Heart left ventricle (tissue), 16 donors: Measurements from ENCODE around the gene NXPE3. TPM values are rescaled to one million over a fixed set of nuclear protein-coding genes. Genes with fewer than 3 reads are reported as not detected.
"Not testable (repeated sequence)": the region's sequence is repeated elsewhere in the genome, so short reads cannot be mapped to it uniquely, and the experiment has no call there.

Experiments used
- ATAC-seq, 4 donors: fragments of 200-7000 bp; cut with Tn5 transposase; one replicate each; pipeline ENCODE4 v1.9.1; 2020 to 2022; ENCODE audit warnings: moderate library complexity in 4 of 4, mild to moderate bottlenecking in 3 of 4, moderate number of reproducible peaks in 1 of 4
- DNase-seq, 5 donors: peaks; one replicate each; pipeline ENCODE4 v3.0.0-alpha.2; 2020
- H3K27ac ChIP-seq, 12 donors: fragments of 200-600 bp; sonication (generic) in 4 of 12; one replicate each; pipeline versions ENCODE4 v1.5.0 to v1.8.0; 2016 to 2022; ENCODE audit warnings: mild to moderate bottlenecking in 2 of 12
- H3K27me3 ChIP-seq, 9 donors: fragments of 200-600 bp; sonication (generic) in 2 of 9; one replicate each; pipeline versions ENCODE4 v1.5.1 to v1.8.0; 2016 to 2022; ENCODE audit warnings: mild to moderate bottlenecking in 3 of 9
- H3K36me3 ChIP-seq, 9 donors: fragments of 200-600 bp; sonication (generic) in 2 of 9; one replicate each; pipeline versions ENCODE4 v1.5.0 to v1.8.0; 2018 to 2022; ENCODE audit warnings: mild to moderate bottlenecking in 2 of 9
- H3K4me1 ChIP-seq, 12 donors: fragments of 200-600 bp; sonication (generic) in 4 of 12; one replicate each; pipeline versions ENCODE4 v1.5.0 to v1.8.0; 2016 to 2022; ENCODE audit warnings: mild to moderate bottlenecking in 3 of 12
- H3K4me3 ChIP-seq, 12 donors: fragments of 200-600 bp; sonication (generic) in 4 of 12; one replicate each; pipeline versions ENCODE4 v1.5.0 to v1.8.0; 2017 to 2022; ENCODE audit warnings: mild to moderate bottlenecking in 9 of 12, moderate library complexity in 4 of 12
- H3K9me3 ChIP-seq, 12 donors: fragments of 200-600 bp; sonication (generic) in 4 of 12; one replicate each; pipeline versions ENCODE4 v1.5.0 to v1.8.0; 2016 to 2022; ENCODE audit warnings: mild to moderate bottlenecking in 1 of 12
- CTCF ChIP-seq, 12 donors: fragments of 200-600 bp; sonication (generic) in 4 of 12; IDR thresholded peaks; one replicate each; pipeline versions ENCODE4 v1.5.0 to v1.8.0; 2018 to 2022; ENCODE audit warnings: antibody characterized with exemption in 12 of 12, mild to moderate bottlenecking in 5 of 12
- POLR2A ChIP-seq, 2 donors: fragments of 450-650 bp; IDR thresholded peaks; one replicate each; pipeline ENCODE4 v1.6.1; 2017; ENCODE audit warnings: antibody characterized with exemption in 2 of 2, mild to moderate bottlenecking in 2 of 2, moderate library complexity in 2 of 2
- WGBS, 4 donors: extraction: QIAGEN DNeasy Blood & Tissue Kit in 2 of 4; methylation state at CpG; one replicate each; pipeline versions ENCODE4 v1.1.5 to v1.1.7; 2013 to 2018; 5-methylcytosine and 5-hydroxymethylcytosine counted together
- intact Hi-C, 10 donors: fragments of 100-400 bp; cut with DNase I; formaldehyde crosslinking; loops; one replicate each; pipeline versions ENCODE4 v1.11.1 to v1.14.2; 2022
- polyA plus RNA-seq, 2 donors: library from polyadenylated mRNA; stranded (reverse); fragments of 200-250 nt; gene quantifications; one replicate each; pipeline ENCODE4 v1.2.3, GENCODE V29; 2013
- total RNA-seq, 9 donors: library from RNA; depleted of rRNA in 2 of 9; stranded (reverse); fragments of >200 nt in 2 of 9; fragmentation: NEBNext Ultra II Directional in 3 of 9; extraction: Animal tissue kit (Norgen Biotek cat#: 25700) in 3 of 9; gene quantifications; one replicate each; pipeline versions ENCODE4 v1.1.0 to v1.2.4, GENCODE V29; 2016 to 2023
- donor health status: ischemic (EF 13 %, LVEDD 7.1; RV severe dilation, severe dysfunction).
- donor health status: healthy with polysubstance abuse.
- donor health status: DM: no; HTN: yes; CAD: no.
- donor health status: DM: no; HTN: no; CAD: no.
- donor health status: ischemic (EF 25% LVEDD 6.9; RV normal size, moderate dysfunction).
- donor health status: ischemic (EF 25% LVEDD 5.7; RV mildly dilated, moderate dysfunction).
- donor health status: healthy.
- donor health status: DM: yes; HTN: yes; CAD: no.
- donor health status: ischemic (EF 35%, LVEDD 5.7; RV mildly dilated, moderate dysfunction).
- donor health status: nonischemic (EF 11% LVEDD 7.7; RV severe dilation, severe dysfunction).
- donor health status: DM: yes; HTN: yes; CAD: no.
- donor health status: PGD.
- donor health status: ischemic (EF 29% LVEDD 5.4; RV normal size, mild dysfunction).
- donor health status: nonischemic (EF 23%, LVEDD 6.1; RV moderate dilation, normal function).

The NXPE3 gene
- total and polyA plus RNA-seq, 11 donors = 13.3 to 43.8 (median 35.6) TPM

GRCh38 chr3:101762041-101762646 lies 16.9 kb upstream of the NXPE3 start:
- intact Hi-C loops = no loop called here
- TF ChIP-seq POLR2A (IDR thresholded peaks at IDR 0.05) = no peak
- no peak for TF ChIP-seq CTCF (IDR thresholded peaks at IDR 0.05)
- ATAC-seq (no peak), DNase-seq (no peak)
- Histone ChIP-seq H3K27ac (no peak overlapping the region), H3K4me1 (no peaks in the 10 kb centered on the region), H3K9me3 (no peaks in the 10 kb centered on the region), H3K36me3 (peaks cover 0 to 77% (median 52%) of the 10 kb centered on the region in 9 donors), H3K4me3 (no peak overlapping the region), H3K27me3 (no peaks in the 10 kb centered on the region)
- WGBS, 4 donors = 65 to 84% (median 82%) methylated on average over 3 of the region's 3 CpGs

- H3K4me3 ChIP-seq, H3K27me3 ChIP-seq, H3K27ac ChIP-seq, H3K9me3 ChIP-seq, DNase-seq, ATAC-seq: not testable (repeated sequence)
- Histone ChIP-seq H3K36me3 (peaks cover 0 to 11% (median 5%) of the 10 kb centered on the region in 9 donors), H3K4me1 (peaks cover 0 to 31% (median 19%) of the 10 kb centered on the region in 12 donors)
- intact Hi-C loops = loop anchor here in 5 of 10 donors (2.0 to 10.0 kb wide), 3 partner anchors 51 to 213 kb away; partner anchors contain the start of genes CEP97 (in 3 of the 5) and TRMT10C (in 1 of the 5)
- whole genome bisulfite sequencing, 4 donors = 83 to 93% (median 89%) methylated on average over 6 of the region's 6 CpGs
Observed at GRCh38 chr3:101777745-101778281, 1.2 kb upstream of the NXPE3 start.

- no peak for TF ChIP-seq POLR2A (IDR thresholded peaks at IDR 0.05)
- peak overlapping the region; percentile 68 to 95 (median 89) for H3K27ac ChIP-seq
- intact Hi-C loops = loop anchor here in 5 of 10 donors (2.0 to 10.0 kb wide), 3 partner anchors 51 to 214 kb away; partner anchors contain the start of genes CEP97 (in 3 of the 5) and TRMT10C (in 1 of the 5)
- WGBS, 4 donors = 23 to 45% (median 25%) methylated on average over 13 to 21 of the region's 21 CpGs
- H3K27me3 ChIP-seq = no peaks in the 10 kb centered on the region
- H3K36me3 ChIP-seq = peaks cover 0 to 18% (median 12%) of the 10 kb centered on the region in 9 donors
- H3K4me1 ChIP-seq = peaks cover 0 to 31% (median 19%) of the 10 kb centered on the region in 12 donors
- ATAC-seq (no peak), DNase-seq (no peak)
- peak overlapping the region; percentile 71 to 97 (median 88) for H3K4me3 ChIP-seq
- H3K9me3 ChIP-seq = no peaks in the 10 kb centered on the region
Observed at GRCh38 chr3:101778385-101779046, 495 bp upstream of the NXPE3 start.

GRCh38 chr3:101779822-101780381 lies 891 bp downstream of the NXPE3 start:
- DNase-seq (no peak), ATAC-seq (peak in 3 of 4 donors; percentile 60 to 76 (median 70))
- Histone ChIP-seq H3K27ac (peak overlapping the region; percentile 68 to 95 (median 89)), H3K4me3 (peak overlapping the region; percentile 71 to 97 (median 88)), H3K9me3 (no peaks in the 10 kb centered on the region), H3K27me3 (no peaks in the 10 kb centered on the region), H3K36me3 (peaks cover 0 to 32% (median 24%) of the 10 kb centered on the region in 9 donors), H3K4me1 (peaks cover 0 to 37% (median 19%) of the 10 kb centered on the region in 12 donors)
- WGBS, 4 donors = 11 to 15% (median 12%) methylated on average over 9 of the region's 9 CpGs
- intact Hi-C loops = loop anchor here in 5 of 10 donors (2.0 to 10.0 kb wide), 3 partner anchors 53 to 215 kb away; partner anchors contain the start of genes CEP97 (in 3 of the 5) and TRMT10C (in 1 of the 5)
- no peak for TF ChIP-seq POLR2A (IDR thresholded peaks at IDR 0.05)
- TF ChIP-seq CTCF (IDR thresholded peaks at IDR 0.05) = no peak
